Effector memory CD4-positive, alpha-beta T cell (primary cell): Measurements from ENCODE around the gene CCDC146.
"Not testable (repeated sequence)": the region's sequence is repeated elsewhere in the genome, so short reads cannot be mapped to it uniquely, and the experiment has no call there.

ENCODE experiments used
- DNase-seq, 3 donors: peaks; one replicate each; pipeline ENCODE4 v3.0.0-alpha.2; 2020
- H3K27ac ChIP-seq: 2 replicates; pipeline ENCODE4 v1.7.0; 2013; ENCODE audit warnings: mild to moderate bottlenecking, low read length, moderate library complexity; ENCODE audit not compliant: insufficient read depth, poor library complexity, severe bottlenecking
- H3K27me3 ChIP-seq: replicated peaks from 2 replicates; pipeline ENCODE4 v1.7.0; 2013; ENCODE audit warnings: mild to moderate bottlenecking, low read length; ENCODE audit not compliant: insufficient read depth, control insufficient read depth, poor library complexity, severe bottlenecking
- H3K36me3 ChIP-seq: 2 replicates; pipeline ENCODE4 v1.7.0; 2013; ENCODE audit warnings: mild to moderate bottlenecking, low read length, moderate library complexity; ENCODE audit not compliant: control insufficient read depth, insufficient read depth
- H3K4me1 ChIP-seq: 2 replicates; pipeline ENCODE4 v1.7.0; 2013; ENCODE audit warnings: low read length, mild to moderate bottlenecking; ENCODE audit not compliant: control insufficient read depth, insufficient read depth, poor library complexity, severe bottlenecking
- H3K4me3 ChIP-seq: 2 replicates; pipeline ENCODE4 v1.7.0; 2013; ENCODE audit warnings: low read length, low read depth, mild to moderate bottlenecking; ENCODE audit not compliant: insufficient read depth, poor library complexity, severe bottlenecking
- H3K9me3 ChIP-seq: 2 replicates; pipeline ENCODE4 v1.7.0; 2013; ENCODE audit warnings: mild to moderate bottlenecking, low read length, moderate library complexity; ENCODE audit not compliant: control insufficient read depth

Gene CCDC146

DNA sequence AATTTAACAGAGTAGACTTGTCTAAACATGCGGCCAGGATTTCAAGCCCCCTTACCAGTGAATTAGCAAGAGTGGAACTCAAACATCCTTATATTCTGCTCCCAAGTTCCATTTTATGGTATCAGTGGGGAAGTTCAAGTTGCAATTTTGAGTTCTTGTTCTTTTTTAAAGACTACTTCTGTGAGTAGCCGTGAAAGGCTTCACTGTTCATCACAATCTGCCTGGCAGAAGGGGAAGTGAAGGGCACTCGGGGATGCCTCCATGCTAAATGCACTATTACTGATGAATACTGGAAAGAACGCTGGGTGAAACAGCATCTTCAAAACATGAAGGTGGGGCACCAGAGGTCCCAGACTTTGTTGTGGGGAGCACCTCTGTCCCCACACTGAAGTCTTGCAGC is 99.7 kb downstream of the CCDC146 start:
- Histone ChIP-seq H3K27ac (no peak overlapping the region), H3K27me3 (no peaks in the 10 kb centered on the region), H3K4me1 (no peaks in the 10 kb centered on the region), H3K9me3 (no peaks in the 10 kb centered on the region), H3K4me3 (no peak overlapping the region), H3K36me3 (no peaks in the 10 kb centered on the region)
- DNase-seq = no peak

DNA sequence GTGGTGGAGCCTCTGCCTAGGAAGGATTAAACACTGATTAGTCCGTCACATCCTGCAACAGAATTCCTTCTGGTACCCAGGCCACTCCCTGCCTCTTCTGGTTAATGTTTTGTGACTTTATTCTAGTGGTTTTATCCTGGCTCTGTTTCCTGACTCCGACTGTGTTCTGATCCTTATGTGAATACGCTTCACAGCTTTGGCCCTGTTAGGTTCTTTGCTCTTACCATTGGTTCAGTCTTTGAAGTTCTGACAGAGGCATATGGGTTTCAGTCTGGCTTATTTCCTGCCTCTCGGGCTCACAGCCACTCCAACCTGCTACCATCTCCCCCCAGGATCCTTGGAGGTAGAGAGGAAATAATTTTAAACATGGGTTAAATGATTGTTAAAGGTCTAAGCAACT is 100.4 kb downstream of the CCDC146 start:
- Histone ChIP-seq H3K4me3 (no peak overlapping the region), H3K27ac (no peak overlapping the region), H3K36me3 (no peaks in the 10 kb centered on the region), H3K9me3 (no peaks in the 10 kb centered on the region), H3K27me3 (no peaks in the 10 kb centered on the region), H3K4me1 (no peaks in the 10 kb centered on the region)
- no peak for DNase-seq

DNA sequence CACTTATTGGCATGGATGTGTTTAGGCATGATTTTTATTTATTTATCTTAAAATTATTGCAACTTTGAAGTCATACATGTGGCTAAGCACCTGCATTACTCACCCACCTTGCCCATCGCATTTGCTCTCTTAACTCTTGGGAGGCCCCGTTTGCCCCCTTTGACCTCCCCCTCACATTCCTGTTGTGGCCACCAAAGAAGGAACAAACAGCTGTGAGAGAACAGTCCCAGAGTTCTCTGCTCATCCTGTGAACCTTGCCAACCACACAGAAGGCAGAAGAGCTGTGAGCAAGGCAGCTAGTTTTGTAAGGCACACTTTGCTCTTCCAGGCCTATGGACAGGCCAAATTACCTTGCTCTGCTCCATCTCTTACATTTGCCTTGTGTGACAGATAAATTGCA is 100.8 kb downstream of the CCDC146 start:
- Histone ChIP-seq H3K4me1 (no peaks in the 10 kb centered on the region), H3K9me3 (no peaks in the 10 kb centered on the region), H3K4me3 (no peak overlapping the region), H3K36me3 (no peaks in the 10 kb centered on the region), H3K27me3 (no peaks in the 10 kb centered on the region), H3K27ac (no peak overlapping the region)
- no peak for DNase-seq

GRCh38 chr7:77226357-77226839 is 104.0 kb downstream of the CCDC146 start:
- Histone ChIP-seq H3K36me3 (no peaks in the 10 kb centered on the region), H3K4me1 (no peaks in the 10 kb centered on the region), H3K27ac (no peak overlapping the region), H3K4me3 (no peak overlapping the region), H3K27me3 (no peaks in the 10 kb centered on the region), H3K9me3 (no peaks in the 10 kb centered on the region)
- no peak for DNase-seq

- H3K27ac ChIP-seq, H3K4me3 ChIP-seq, H3K9me3 ChIP-seq, H3K27me3 ChIP-seq, H3K4me1 ChIP-seq, DNase-seq, H3K36me3 ChIP-seq: not testable (repeated sequence)
Observed at GRCh38 chr7:77228795-77229194, 106.4 kb downstream of the CCDC146 start.

DNA sequence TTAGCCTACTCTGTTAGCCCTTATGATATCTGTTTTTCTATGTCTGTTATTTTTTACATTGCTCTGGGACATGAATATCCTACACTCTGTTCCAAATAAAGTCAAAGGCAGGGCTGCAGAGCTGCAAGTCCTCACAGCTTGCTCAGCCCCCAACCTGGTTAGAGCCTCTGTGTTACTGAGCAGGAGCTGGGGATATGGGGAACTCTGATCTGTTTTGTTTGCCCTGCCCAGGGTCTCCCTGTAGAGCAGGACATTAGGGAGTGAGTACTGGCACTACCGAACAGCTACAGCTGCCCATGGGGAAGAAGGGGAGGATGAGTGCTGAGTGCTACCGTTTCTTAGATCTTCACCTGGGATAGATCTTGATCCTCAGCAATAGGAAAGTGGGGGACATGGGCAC is 110.1 kb downstream of the CCDC146 start:
- no peak for DNase-seq
- no peak overlapping the region for H3K27ac ChIP-seq
- no peak overlapping the region for H3K4me3 ChIP-seq
- no peaks in the 10 kb centered on the region for H3K27me3 ChIP-seq
- H3K9me3 ChIP-seq = no peaks in the 10 kb centered on the region
- H3K36me3 ChIP-seq = peaks cover 4% of the 10 kb centered on the region
- no peaks in the 10 kb centered on the region for H3K4me1 ChIP-seq

- Histone ChIP-seq H3K27me3 (no peaks in the 10 kb centered on the region), H3K9me3 (no peaks in the 10 kb centered on the region), H3K36me3 (peaks cover 4% of the 10 kb centered on the region), H3K27ac (no peak overlapping the region), H3K4me1 (peaks cover 7% of the 10 kb centered on the region), H3K4me3 (no peak overlapping the region)
- DNase-seq = no peak
Observed at GRCh38 chr7:77235276-77235675, 112.9 kb downstream of the CCDC146 start.

DNA sequence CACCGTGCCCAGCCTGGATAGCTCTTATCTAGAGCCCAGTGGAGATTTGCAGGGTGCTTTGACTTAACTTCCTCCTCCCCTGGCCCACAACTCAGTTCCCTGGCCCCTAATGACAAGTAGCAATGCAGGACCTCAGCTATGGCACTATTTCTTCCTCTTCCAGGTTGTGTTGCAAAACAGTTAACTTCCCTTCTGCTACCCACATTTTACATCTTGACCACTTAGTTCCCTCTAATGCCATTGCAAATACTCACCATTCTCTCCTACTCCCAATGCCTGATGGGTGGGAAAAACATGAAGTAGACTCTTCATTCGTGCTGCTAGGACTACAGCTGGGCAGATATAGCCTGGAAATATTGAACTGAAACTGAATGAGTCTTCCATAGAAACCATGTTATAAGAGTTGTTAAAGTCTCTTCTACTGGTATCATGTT is 116.3 kb downstream of the CCDC146 start:
- Histone ChIP-seq H3K9me3 (no peaks in the 10 kb centered on the region), H3K27ac (no peak overlapping the region), H3K27me3 (no peaks in the 10 kb centered on the region), H3K36me3 (peaks cover 4% of the 10 kb centered on the region), H3K4me3 (no peak overlapping the region), H3K4me1 (peaks cover 7% of the 10 kb centered on the region)
- no peak for DNase-seq

DNA sequence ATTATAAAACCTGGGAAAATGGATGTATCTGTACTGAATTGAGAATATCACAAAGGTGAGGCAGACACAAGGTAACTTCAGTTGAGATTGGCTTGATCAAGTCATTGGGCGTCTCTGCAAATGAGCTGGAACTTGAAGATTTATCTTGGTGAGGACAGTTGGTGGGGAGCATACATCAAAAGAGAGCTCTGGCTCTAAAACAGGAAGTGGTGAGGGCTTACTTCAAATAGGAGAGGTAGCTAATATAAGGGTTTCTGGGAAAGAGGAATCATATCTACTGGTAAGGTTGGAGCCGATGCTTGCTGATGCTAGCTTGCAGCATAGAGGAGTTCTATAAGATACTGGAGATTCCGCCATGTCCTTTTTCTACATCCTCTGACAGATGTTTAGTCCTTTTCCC is 117.1 kb downstream of the CCDC146 start:
- H3K4me3 ChIP-seq = no peak overlapping the region
- no peak for DNase-seq

DNA sequence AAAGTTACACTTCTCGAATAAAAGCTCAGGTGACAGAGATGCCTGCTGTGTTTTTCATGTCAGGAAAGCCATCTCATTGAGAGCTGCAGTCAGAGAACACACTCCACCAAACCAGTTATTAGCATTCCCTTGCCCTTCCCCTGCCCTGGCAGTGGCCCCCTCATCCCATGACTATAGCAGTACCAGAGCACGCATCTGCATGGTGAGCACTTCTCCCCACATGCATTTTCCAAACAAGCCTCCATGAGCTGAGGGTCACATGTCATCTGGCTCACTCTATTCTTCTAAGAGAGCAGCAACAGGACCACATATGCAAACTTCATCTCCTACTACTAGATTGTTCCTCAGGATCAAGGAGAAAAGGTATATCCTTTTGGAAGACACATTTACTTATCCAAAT is 119.7 kb downstream of the CCDC146 start:
- H3K9me3 ChIP-seq = no peaks in the 10 kb centered on the region
- no peaks in the 10 kb centered on the region for H3K36me3 ChIP-seq
- DNase-seq = no peak
- H3K27ac ChIP-seq = no peak overlapping the region
- no peaks in the 10 kb centered on the region for H3K27me3 ChIP-seq
- H3K4me3 ChIP-seq = no peak overlapping the region
- peaks cover 7% of the 10 kb centered on the region for H3K4me1 ChIP-seq

More for the DNA sequence above, 117.1 kb downstream of the CCDC146 start:
- Histone ChIP-seq H3K4me1 (peaks cover 7% of the 10 kb centered on the region), H3K9me3 (no peaks in the 10 kb centered on the region), H3K36me3 (peaks cover 4% of the 10 kb centered on the region), H3K27me3 (no peaks in the 10 kb centered on the region), H3K27ac (no peak overlapping the region)

DNA sequence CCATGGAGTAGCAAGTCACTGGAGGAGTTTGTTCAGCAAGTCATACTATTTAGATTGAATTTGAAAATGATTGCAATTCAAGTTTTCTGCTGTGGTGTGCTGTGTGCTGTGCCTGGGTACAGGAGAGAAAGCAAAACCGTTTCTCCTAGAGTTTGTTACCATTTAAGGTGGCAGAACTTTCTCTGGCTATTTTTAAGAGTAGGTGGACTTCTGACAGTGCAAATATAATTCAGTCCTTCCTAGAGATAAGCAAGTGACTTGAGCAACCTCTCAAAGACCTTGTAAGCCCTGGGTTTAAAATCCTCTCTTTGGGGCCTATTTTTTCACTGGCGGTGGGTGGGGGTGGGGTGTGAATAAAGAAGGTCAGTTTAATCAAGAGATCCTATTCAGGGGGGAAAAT is 120.1 kb downstream of the CCDC146 start:
- peaks cover 7% of the 10 kb centered on the region for H3K4me1 ChIP-seq
- H3K9me3 ChIP-seq = no peaks in the 10 kb centered on the region
- H3K36me3 ChIP-seq = no peaks in the 10 kb centered on the region
- H3K4me3 ChIP-seq = no peak overlapping the region
- H3K27ac ChIP-seq = no peak overlapping the region
- DNase-seq = no peak
- H3K27me3 ChIP-seq = no peaks in the 10 kb centered on the region
